SK-MEL-5 (cell line): ENCODE data around the gene RAC3. TPM values are rescaled to one million over a fixed set of nuclear protein-coding genes. Genes with fewer than 3 reads are reported as not detected.

ENCODE experiments used
- DNase-seq: peaks from one replicate; pipeline ENCODE4 v3.0.0-alpha.2; 2016; ENCODE audit warnings: low read depth, low spot score
- in situ Hi-C: cut with HindIII; loops from 2 replicates; pipeline ENCODE4 v1.10.0; 2016; ENCODE audit warnings: low sequenced_read_pairs, high pct_unique_total_duplicates, low pct_unique_long_range_greater_than_20kb
- total RNA-seq: library from RNA; depleted of rRNA; stranded (reverse); fragments of >200 nt; shearing (Covaris generic); gene quantifications from 2 replicates; pipeline ENCODE4 v1.2.3, GENCODE V29; 2014

RAC3 gene
- total RNA-seq, 1 experiment from 2014 or later, result 38.0 TPM

- DNase-seq, result no peak
These were observed 22.5 kb upstream of the RAC3 start for GRCh38 chr17:82008941-82009405.

GRCh38 chr17:82009413-82009812 lies 22.1 kb upstream of the RAC3 start:
- no peak for DNase-seq
- in situ Hi-C loops, result no loop called here

More at GRCh38 chr17:82008941-82009405, 22.5 kb upstream of the RAC3 start:
- in situ Hi-C loops, result no loop called here

- no peak for DNase-seq
- in situ Hi-C loops, result no loop called here
These were observed 20.6 kb upstream of the RAC3 start for GRCh38 chr17:82010575-82011525.

DNA sequence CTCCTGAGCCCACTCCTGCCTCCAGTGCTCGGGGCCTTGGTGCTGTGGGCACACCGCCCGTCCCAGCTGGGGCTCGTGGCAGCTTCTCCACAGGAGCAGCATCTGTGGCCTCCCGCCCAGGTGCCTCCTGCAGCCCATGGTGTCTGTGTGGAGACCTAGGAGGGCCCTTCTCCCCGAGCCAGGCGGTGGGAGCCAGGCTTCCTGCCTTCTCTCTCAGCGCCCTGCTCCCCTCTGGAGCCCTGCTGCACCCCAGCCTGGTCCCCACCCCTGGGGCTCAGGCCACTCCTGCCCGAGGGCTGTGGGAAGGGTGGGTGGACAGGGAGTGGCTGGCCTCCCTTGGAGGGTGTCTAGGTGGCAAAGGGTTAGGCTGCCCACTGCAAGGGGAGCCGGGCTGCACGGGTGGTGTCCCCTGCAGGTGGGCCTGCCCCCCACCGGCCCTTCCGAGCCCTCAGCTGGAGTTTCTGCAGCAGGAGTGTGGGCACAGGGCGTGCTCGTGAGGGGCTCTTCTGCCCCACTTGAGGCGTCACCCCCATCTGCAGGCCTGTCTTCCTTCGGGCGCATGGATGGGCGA lies 19.8 kb upstream of the RAC3 start:
- in situ Hi-C loops, result no loop called here
- no peak for DNase-seq

- DNase-seq, result no peak
- in situ Hi-C loops, result no loop called here
These were observed 19.2 kb upstream of the RAC3 start for GRCh38 chr17:82012261-82012639.

DNA sequence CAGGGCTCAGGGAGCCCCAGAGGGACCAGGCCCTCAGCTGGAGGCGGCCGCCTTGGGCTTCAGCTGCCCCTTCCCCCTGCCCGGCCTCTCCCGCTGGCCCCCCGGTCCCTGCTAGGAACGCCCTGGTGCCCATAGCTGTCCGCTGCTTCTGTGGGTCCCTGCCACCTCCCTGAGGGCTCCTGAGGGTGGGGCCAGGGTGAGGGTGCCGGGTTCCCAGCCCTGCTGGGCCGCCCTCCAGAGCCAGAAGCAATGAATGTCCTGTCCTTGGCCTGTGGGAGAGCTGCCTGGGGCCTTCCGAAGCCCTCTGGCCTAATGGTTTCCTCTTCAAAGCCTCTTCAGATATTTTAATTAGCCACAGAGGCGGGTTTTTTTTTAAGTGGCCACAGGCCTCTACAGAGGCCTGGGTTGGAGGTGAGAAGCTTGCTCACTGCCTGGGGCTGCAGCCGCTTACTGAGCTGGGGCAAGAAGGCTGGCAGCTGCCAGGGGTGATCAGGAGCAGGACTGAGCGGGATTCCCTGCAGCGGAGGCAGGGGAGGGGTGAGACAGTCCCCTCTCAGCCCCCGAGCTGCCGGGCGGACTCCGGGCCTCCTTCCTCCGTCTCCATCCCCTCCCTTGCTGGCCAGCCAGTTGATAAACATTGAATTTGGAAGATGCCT lies 18.7 kb upstream of the RAC3 start:
- no peak for DNase-seq
- in situ Hi-C loops, result no loop called here

- in situ Hi-C loops, result no loop called here
- DNase-seq, result no peak
These were observed 18.1 kb upstream of the RAC3 start for GRCh38 chr17:82013341-82013740.

DNA sequence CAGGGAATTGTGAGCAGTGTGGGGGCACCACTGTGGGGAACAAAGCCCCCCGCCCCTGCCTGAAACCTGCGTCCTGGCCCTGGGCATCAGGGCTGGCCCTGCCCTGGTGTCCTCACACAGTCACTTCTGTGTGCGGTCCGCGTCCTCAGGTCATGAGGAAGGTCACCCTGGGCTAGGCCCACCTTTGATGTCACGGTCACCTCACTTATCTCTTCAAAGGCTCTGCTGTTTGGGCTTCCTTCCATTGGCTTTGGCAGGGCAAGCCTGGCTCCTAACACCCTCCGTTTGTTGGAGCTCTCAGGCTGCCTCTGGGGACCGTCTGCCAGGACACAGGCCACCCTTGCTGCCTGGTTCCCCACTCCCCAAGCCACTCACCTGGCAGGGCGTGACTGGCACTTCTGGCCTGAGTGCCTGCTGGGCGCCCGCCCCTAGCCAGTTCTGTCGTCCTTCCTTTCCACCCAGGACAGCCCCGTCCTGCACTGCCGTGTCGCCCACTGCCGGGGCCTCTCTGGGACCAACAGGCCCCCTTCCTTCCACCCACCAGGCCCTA lies 17.6 kb upstream of the RAC3 start:
- in situ Hi-C loops, result no loop called here
- DNase-seq, result no peak

- DNase-seq, result no peak
- in situ Hi-C loops, result no loop called here
These were observed 17.0 kb upstream of the RAC3 start for GRCh38 chr17:82014432-82014831.

- in situ Hi-C loops, result no loop called here
- DNase-seq, result no peak
These were observed 16.5 kb upstream of the RAC3 start for GRCh38 chr17:82014971-82015310.

DNA sequence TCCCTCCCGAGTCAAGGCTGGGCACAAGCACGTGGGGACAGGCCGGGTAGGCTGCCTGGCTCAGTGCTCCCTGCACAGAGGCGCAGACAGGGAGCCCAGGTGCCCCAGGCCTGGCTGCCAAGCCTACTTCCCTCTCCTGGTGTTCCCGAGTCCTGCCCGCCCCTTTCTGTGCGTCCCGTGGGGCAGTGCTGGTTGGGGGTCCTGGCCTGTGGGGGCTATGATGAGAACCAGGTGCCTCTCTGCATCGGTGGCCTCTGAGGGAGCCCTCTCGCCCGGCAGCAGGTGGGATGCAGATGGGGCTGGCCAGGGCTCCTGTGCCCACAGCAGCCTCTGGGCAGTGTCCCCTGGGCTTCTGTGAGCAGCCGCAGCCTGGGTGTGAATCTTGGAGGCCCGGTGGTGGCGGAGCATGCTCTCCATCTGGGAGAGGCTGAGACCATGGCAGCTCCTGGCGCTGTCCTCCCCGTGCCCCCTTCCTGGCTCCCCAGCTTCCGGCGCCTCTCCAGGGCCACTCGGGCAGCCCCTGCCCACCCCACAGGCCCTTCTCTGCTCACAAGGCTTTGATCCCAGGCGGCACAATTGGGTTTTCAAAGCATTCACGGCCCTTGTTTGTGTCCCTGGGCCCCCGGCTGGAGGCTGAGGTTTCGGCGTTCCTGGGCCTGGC lies 16.0 kb upstream of the RAC3 start:
- in situ Hi-C loops, result no loop called here
- no peak for DNase-seq

DNA sequence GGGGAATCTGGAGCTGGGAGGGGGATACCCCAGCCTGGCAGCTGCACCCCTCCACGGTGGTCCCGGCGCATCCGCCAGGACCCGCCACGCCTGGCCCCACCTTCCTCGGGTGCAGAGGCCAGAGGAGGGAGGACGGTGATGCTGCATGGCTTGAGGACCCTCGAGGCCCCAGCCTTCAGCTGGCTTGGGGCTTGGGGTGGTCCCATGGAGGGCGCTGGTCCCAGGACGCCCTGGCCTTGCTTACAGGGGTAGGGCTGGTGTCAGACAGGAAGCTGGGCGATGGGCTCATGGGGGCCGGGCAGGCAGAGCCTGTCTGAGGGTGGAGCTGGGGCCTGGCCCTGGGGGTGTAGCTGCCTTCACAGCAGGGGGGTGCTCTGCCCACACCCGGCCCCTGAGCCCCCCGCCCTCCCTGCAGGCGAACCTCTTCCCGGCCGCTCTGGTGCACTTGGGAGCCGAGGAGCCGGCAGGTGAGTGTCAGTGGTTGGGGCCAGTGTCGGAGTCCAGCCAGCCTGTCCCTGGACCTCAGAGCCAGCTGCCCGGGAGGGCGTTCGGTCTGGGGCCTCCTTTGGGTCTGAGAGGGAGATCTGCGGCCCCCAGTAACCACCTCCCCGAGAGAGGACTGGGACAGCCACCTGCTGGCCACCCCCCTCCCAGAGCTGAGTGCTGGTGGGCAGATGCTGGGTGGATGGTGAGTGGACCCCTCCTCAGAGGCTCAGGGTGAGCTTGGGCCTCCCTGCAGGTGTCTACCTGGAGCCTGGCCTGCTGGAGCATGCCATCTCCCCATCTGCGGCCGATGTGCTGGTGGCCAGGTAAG lies 15.2 kb upstream of the RAC3 start:
- DNase-seq, result no peak
- in situ Hi-C loops, result no loop called here

- in situ Hi-C loops, result no loop called here
- no peak for DNase-seq
These were observed 14.5 kb upstream of the RAC3 start for GRCh38 chr17:82016875-82017459.

GRCh38 chr17:82017612-82018151 lies 13.8 kb upstream of the RAC3 start:
- no peak for DNase-seq
- in situ Hi-C loops, result no loop called here

DNA sequence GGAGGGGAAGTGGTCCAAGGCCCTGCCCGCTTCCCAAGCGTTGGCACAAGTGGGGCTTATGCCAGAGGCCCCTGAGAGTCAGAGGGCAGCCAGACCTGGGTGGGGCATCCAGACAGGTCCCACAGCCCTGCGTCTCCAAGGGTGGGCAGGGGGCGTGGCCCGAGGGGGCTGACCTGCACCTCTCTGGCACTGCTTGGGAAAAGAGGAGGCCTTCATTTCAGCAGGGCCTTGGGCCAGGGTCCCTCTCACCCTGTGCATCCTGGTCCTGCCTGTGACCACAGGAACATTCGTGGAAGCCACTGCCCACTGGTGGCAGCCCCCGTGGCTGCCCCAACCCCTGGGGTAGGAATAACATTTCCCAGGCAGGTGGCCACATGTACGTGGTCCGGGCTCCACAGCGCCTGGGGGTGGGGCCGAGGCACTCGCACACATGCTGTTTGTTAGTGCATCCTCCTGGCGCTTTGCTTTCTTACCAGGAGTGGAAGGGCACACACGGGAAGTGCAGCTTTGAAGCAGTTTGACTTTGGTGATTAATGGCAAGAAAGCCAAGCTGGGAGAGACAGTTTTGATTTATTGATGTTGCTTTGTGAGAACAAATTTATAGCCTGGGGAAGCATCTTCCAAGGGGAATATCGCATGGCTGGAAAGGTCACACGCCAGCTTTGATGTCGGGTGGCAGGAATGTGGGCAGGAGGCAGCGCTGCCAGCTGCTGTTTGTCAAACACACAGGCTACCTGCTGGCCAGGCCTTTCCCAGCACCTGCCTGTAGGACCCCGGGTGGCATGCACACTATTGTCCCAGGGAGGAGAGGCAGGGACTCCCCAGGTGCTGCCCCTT lies 13.1 kb upstream of the RAC3 start:
- no peak for DNase-seq
- in situ Hi-C loops, result no loop called here
